ENCODE measurements around the gene IKZF3. TPM values are rescaled to one million over a fixed set of nuclear protein-coding genes. Genes with fewer than 3 reads are reported as not detected.

IKZF3 gene
- total and polyA plus RNA-seq, 10 of the 15 experiments (the other 5 are each of a cell fraction or from before 2014, with no cell fraction given), result 5.5 to 98.2 (median 47.6) TPM

DNA sequence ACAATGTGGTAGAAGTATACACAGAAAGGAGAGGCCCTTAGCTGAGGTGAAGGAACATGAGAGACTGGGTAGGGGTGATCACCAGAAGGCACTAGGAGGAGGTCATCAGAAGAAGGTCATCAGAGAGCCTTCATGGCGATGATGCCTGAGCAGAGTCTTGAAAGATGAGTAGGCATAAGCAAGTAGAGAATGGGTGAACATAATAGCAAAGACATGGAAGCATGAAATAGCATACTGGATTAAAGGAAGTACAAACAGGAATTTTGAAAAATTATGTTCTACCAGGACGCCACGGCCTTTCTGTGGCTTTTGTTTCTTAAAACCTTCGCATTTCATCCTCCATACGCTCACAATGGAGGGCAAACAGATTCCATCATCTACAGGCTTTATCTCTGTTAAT lies 2.9 kb downstream of the IKZF3 start:
- peaks cover 91% of the 10 kb centered on the region for H3K79me2 ChIP-seq (ENCODE audit: control insufficient read depth, insufficient read depth, low read length)
- H3K9ac ChIP-seq (ENCODE audit: control insufficient read depth, insufficient read depth, low read length), result peak overlapping the region; percentile 96
- H3K27ac ChIP-seq (ENCODE audit: control insufficient read depth, insufficient read depth), result peak overlapping the region; percentile 100
- no peaks in the 10 kb centered on the region for H4K20me1 ChIP-seq (ENCODE audit: control insufficient read depth, insufficient read depth)
- ATAC-seq (peak; percentile 34), DNase-seq (ENCODE audit: low read depth, low spot score) (no peak), FAIRE-seq (no peak)
- H3K27me3 ChIP-seq (replicated peaks in 1 of 2; ENCODE audit: control insufficient read depth in 2 of 2, insufficient read depth in 2 of 2, low read length in 1 of 2), result no peaks in the 10 kb centered on the region
- peaks cover 10% of the 10 kb centered on the region for H3K4me1 ChIP-seq (ENCODE audit: control insufficient read depth, insufficient read depth, low read length)
- RAD21 ChIA-PET (ENCODE audit: unreplicated experiment), result interaction anchor here (0.8 to 8.4 kb wide), 24 partner anchors 10 to 314 kb away, joined by 3 to 64 read pairs (median 5); partner anchors contain the start of gene PSMD3
- H3K9me3 ChIP-seq (replicated peaks; ENCODE audit: control insufficient read depth, insufficient read depth, low read length), result no peaks in the 10 kb centered on the region
- peak; percentile 41; the same call in 1 of the 2 replicates for TF ChIP-seq YY1 (IDR thresholded peaks at IDR 0.05; ENCODE audit: low read depth, low read length)
- 0 out of 2 replicates have a peak, but pooled peaks have one; percentile 22 for TF ChIP-seq ZNF687 (IDR thresholded peaks at IDR 0.05)
- no peak for TF ChIP-seq SIX5 (IDR thresholded peaks at IDR 0.05; ENCODE audit: low read depth, low read length, severe bottlenecking)
- TF ChIP-seq SMARCA5 (IDR thresholded peaks at IDR 0.05), result no peak
- no peak for TF ChIP-seq ATF3 (IDR thresholded peaks at IDR 0.05; ENCODE audit: borderline replicate concordance, extremely low read depth, low read depth, low read length)
- 0 out of 2 replicates have a peak, but pooled peaks have one; percentile 27 for TF ChIP-seq POLR2AphosphoS5 (IDR thresholded peaks at IDR 0.05; ENCODE audit: low read length)
- TF ChIP-seq KDM1A (IDR thresholded peaks at IDR 0.05; ENCODE audit: borderline replicate concordance), result no peak
- TF ChIP-seq SPI1 (IDR thresholded peaks at IDR 0.05; ENCODE audit: borderline replicate concordance, insufficient read depth, low read depth, low read length), result no peak
- TF ChIP-seq, protein P1, sequence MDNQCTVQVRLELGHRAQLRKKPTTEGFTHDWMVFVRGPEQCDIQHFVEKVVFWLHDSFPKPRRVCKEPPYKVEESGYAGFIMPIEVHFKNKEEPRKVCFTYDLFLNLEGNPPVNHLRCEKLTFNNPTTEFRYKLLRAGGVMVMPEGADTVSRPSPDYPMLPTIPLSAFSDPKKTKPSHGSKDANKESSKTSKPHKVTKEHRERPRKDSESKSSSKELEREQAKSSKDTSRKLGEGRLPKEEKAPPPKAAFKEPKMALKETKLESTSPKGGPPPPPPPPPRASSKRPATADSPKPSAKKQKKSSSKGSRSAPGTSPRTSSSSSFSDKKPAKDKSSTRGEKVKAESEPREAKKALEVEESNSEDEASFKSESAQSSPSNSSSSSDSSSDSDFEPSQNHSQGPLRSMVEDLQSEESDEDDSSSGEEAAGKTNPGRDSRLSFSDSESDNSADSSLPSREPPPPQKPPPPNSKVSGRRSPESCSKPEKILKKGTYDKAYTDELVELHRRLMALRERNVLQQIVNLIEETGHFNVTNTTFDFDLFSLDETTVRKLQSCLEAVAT (IDR thresholded peaks at IDR 0.05), result peak; percentile 80
- intact Hi-C loops (cut with micrococcal nuclease; ENCODE audit: unreplicated experiment), result loop anchor here (5.0 kb wide), 2 partner anchors 84 to 239 kb away; no protein-coding TSS in a partner anchor
- POLR2A ChIA-PET, result interaction anchor here (0.7 to 8.9 kb wide), 15 partner anchors 9 to 186 kb away, joined by 3 to 81 read pairs (median 3); partner anchors contain the start of gene PSMD3
- SMC1A ChIA-PET (ENCODE audit: uncharacterized antibody, unreplicated experiment), result interaction anchor here (0.9 to 7.0 kb wide), 22 partner anchors 9 to 242 kb away, joined by 3 to 65 read pairs (median 6); partner anchors contain the start of gene ORMDL3
- H2AFZ ChIP-seq (ENCODE audit: control insufficient read depth, low read depth, low read length), result no peak overlapping the region
- peak overlapping the region; percentile 77 for H3K4me2 ChIP-seq (ENCODE audit: control insufficient read depth, insufficient read depth)
- peak overlapping the region; percentile 80 for H3K4me3 ChIP-seq
- CTCF ChIA-PET, result interaction anchor here (0.8 to 7.2 kb wide), 19 partner anchors 10 to 239 kb away, joined by 3 to 70 read pairs (median 5); partner anchors contain the start of gene PSMD3
- H3K36me3 ChIP-seq (ENCODE audit: control insufficient read depth in 2 of 2, insufficient read depth in 2 of 2, low read length in 1 of 2), result peaks cover 0 to 8% of the 10 kb centered on the region in 2 experiments; a peak in 2 of 4 replicates
- BruUV-seq (replicated peaks), result no TSS peak
- WGBS (ENCODE audit: insufficient coverage, insufficient replicate concordance, low lambda C conversion rate, missing lambda C conversion rate), result under 1% methylated on average over 5 of the region's 5 CpGs
- in situ Hi-C loops (cut with MboI), result loop anchor here (5.0 kb wide), 1 partner anchor 104 kb away; no protein-coding TSS in a partner anchor
